ENCODE results near the gene MGST2.

DNA sequence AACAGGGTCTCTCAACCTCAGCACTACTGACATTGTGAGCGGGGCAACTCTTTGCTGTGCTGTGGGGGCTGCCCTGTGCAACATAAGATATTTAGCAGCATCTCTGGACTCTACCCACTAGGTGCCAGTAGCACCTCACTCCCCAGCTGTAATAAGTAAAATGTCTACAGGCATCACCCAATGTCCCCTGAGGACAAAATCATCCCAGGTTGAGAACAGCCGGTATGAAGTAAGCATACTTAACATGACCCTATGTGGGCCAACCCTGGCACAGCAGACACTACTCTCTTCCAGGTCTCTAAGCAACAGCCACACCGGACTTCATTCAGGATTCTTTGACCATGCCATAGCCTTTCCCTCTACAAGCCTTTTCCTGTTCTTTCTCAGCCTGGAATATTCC lies 10.5 kb upstream of the MGST2 start:
- peak; percentile 45 for TF ChIP-seq CTCF (IDR thresholded peaks at IDR 0.05; ENCODE audit: low read depth, low read length, missing input control)
- TF ChIP-seq EGR1 (IDR thresholded peaks at IDR 0.05; ENCODE audit: low read depth in 2 of 2), result no peak
- TF ChIP-seq SP1 (IDR thresholded peaks at IDR 0.05), result no peak
- TF ChIP-seq RAD21 (IDR thresholded peaks at IDR 0.05), result peak; percentile 78 to 84
- TF ChIP-seq, protein P1, sequence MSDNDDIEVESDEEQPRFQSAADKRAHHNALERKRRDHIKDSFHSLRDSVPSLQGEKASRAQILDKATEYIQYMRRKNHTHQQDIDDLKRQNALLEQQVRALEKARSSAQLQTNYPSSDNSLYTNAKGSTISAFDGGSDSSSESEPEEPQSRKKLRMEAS (IDR thresholded peaks at IDR 0.05), result no peak
- TF ChIP-seq, protein P2, sequence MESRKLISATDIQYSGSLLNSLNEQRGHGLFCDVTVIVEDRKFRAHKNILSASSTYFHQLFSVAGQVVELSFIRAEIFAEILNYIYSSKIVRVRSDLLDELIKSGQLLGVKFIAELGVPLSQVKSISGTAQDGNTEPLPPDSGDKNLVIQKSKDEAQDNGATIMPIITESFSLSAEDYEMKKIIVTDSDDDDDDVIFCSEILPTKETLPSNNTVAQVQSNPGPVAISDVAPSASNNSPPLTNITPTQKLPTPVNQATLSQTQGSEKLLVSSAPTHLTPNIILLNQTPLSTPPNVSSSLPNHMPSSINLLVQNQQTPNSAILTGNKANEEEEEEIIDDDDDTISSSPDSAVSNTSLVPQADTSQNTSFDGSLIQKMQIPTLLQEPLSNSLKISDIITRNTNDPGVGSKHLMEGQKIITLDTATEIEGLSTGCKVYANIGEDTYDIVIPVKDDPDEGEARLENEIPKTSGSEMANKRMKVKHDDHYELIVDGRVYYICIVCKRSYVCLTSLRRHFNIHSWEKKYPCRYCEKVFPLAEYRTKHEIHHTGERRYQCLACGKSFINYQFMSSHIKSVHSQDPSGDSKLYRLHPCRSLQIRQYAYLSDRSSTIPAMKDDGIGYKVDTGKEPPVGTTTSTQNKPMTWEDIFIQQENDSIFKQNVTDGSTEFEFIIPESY (IDR thresholded peaks at IDR 0.05), result no peak
- no peak for TF ChIP-seq YY1 (IDR thresholded peaks at IDR 0.05)
- TF ChIP-seq FOXA1 (IDR thresholded peaks at IDR 0.05), result no peak
- no peak for TF ChIP-seq REST (IDR thresholded peaks at IDR 0.05)
- TF ChIP-seq RXRA (IDR thresholded peaks at IDR 0.05), result peak in 1 of 2 donors; percentile 62
- TF ChIP-seq GABPA (IDR thresholded peaks at IDR 0.05 in 1 of 2, conservative IDR thresholded peaks at IDR 0.05 in 1 of 2), result no peak
- TF ChIP-seq ATF3 (IDR thresholded peaks at IDR 0.05), result no peak
